Activated CD4-positive, alpha-beta T cell treated with anti-CD3 and anti-CD28 coated beads, Interleukin-2, amount 50 U/mL, for 24 hours (primary cell): ENCODE data around the gene SNAPIN.
"Not testable (repeated sequence)": the region's sequence is repeated elsewhere in the genome, so short reads cannot be mapped to it uniquely, and the experiment has no call there.

Experiments used
- DNase-seq, 2 donors: peaks; one replicate each; pipeline ENCODE4 v3.0.0-alpha.2; 2020; ENCODE audit warnings: low read depth in 1 of 2, low spot score in 1 of 2

SNAPIN gene

GRCh38 chr1:153626904-153627714 is 31.4 kb upstream of the SNAPIN start, which contains the start of gene S100A13:
S100A13 (minus strand) TSS chr1:153627505; CDS start chr1:153626472, 1,033 bp downstream.
- DNase-seq = no peak

GRCh38 chr1:153627715-153628626 is 30.5 kb upstream of the SNAPIN start, which contains the start of gene S100A1:
S100A1 (plus strand) TSS chr1:153628434; CDS start chr1:153630522, 2,088 bp downstream.
- DNase-seq = no peak

GRCh38 chr1:153628638-153629342 is 29.7 kb upstream of the SNAPIN start:
- no peak for DNase-seq

- no peak for DNase-seq
Observed at GRCh38 chr1:153629343-153629665, 29.2 kb upstream of the SNAPIN start.

GRCh38 chr1:153629971-153630370 is 28.5 kb upstream of the SNAPIN start:
- no peak for DNase-seq

GRCh38 chr1:153630384-153630783 is 28.1 kb upstream of the SNAPIN start:
- no peak for DNase-seq

GRCh38 chr1:153631047-153632022 is 27.2 kb upstream of the SNAPIN start:
- DNase-seq = no peak

GRCh38 chr1:153633161-153633753 is 25.2 kb upstream of the SNAPIN start:
- no peak for DNase-seq

GRCh38 chr1:153633754-153634665 is 24.5 kb upstream of the SNAPIN start, which contains the start of gene CHTOP:
CHTOP (plus strand) TSS chr1:153634066; CDS start chr1:153636589, 2,523 bp downstream.
- peak; percentile 96 to 97 for DNase-seq

- no peak for DNase-seq
Observed at GRCh38 chr1:153635872-153636271, 22.6 kb upstream of the SNAPIN start.

GRCh38 chr1:153636312-153636711 is 22.2 kb upstream of the SNAPIN start:
- DNase-seq = no peak

GRCh38 chr1:153638261-153638660 is 20.2 kb upstream of the SNAPIN start:
- no peak for DNase-seq

GRCh38 chr1:153639280-153639679 is 19.2 kb upstream of the SNAPIN start:
- DNase-seq = no peak

GRCh38 chr1:153640213-153640612 is 18.3 kb upstream of the SNAPIN start:
- DNase-seq = not testable (repeated sequence)

- DNase-seq = no peak
Observed at GRCh38 chr1:153640861-153641260, 17.6 kb upstream of the SNAPIN start.

- no peak for DNase-seq
Observed at GRCh38 chr1:153642161-153642560, 16.3 kb upstream of the SNAPIN start.

GRCh38 chr1:153643100-153643499 is 15.4 kb upstream of the SNAPIN start:
- no peak for DNase-seq

- DNase-seq = no peak
Observed at GRCh38 chr1:153643816-153644215, 14.7 kb upstream of the SNAPIN start.
